Right hindlimb (tissue), 1 donor: Measurements from ENCODE around the gene HSPA1L.

ENCODE experiments used
- DNase-seq: peaks from one replicate; pipeline ENCODE4 v3.0.0-alpha.2; 2018

Gene HSPA1L

GRCh38 chr6:31762356-31762755, 52.7 kb downstream of the HSPA1L start, which contains the start of gene SAPCD1:
Gene SAPCD1, plus strand, starts transcription at chr6:31762656. Its CDS starts 399 bp downstream, at chr6:31763055.
- DNase-seq = no peak

GRCh38 chr6:31761343-31761742, 53.7 kb downstream of the HSPA1L start:
- no peak for DNase-seq

GRCh38 chr6:31760790-31761189, 54.3 kb downstream of the HSPA1L start:
- no peak for DNase-seq
